GM21390 (cell line): ENCODE data around the gene TCERG1L.

ENCODE experiments used
- ATAC-seq: cut with Tn5 transposase; IDR thresholded peaks from one replicate; pipeline ENCODE4 v1.9.1; 2021; ENCODE audit not compliant: unreplicated experiment

Gene TCERG1L

DNA sequence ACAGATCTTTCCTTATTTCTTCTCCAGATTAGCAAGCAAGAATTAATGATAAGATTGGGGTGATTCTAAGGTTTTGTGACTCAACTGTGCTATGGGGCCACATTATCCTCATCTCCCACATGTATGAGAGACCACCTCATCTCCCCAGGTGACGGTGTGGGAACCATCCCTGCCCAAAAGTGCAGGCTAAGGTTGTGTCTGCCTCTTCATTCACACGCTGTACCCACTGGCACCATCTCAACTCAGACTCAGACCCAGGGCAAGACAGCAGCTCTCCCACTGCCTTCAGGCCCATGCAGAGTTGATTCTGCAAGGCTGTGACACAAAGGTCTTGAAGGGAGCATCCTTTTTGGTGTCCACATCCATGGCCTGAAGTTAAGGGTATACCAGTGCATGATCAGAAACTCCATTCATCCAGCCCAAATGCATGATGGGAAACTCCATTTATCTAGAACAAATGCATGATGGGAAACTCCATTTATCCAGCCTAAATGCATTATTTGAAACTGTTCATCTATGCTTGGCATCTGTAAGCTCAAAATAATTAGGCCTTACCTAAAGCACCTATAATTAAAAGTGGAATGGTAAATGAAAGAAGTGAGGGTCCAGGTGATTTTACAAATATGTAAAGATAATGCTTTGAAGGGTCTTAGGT, 99.4 kb downstream of the TCERG1L start:
- no peak for ATAC-seq

DNA sequence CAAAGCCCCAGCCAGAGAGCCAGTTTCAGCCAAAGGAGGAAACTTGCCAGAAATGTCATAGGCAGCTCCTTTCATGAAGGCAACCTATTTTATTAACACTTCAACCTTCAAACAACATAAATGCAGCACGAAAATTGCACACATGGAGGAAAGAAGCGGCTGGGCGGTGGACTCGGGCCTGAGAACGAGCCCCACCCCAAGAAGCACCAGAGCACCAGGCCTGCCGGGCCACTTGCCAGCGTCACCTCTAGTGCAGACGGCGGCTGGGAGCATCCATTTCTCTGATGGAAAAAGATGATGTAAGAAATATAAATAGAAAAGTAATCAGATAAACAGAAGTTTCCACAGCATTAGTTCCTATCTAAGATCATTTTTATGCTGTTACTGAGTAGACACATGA, 100.0 kb downstream of the TCERG1L start:
- no peak for ATAC-seq

DNA sequence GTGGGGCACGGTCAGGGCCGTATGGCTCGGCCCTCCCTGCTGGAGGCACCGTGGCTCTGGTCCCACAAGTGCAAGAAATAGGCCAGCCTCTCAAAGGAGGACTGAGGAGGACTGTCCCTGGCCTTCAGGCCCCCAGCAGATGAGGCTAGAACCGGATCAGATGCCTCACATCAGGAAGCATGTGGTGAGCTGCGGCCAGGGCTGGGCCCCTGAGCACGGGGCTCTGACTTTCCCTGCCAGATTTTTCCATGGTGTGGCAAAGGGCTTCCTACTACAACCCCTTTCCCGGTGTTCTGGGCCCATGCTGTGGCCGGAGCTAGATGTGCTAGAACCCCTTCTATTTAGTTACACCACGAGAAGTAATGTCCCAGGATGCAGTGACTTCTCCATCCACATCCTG, 100.4 kb downstream of the TCERG1L start:
- no peak for ATAC-seq

DNA sequence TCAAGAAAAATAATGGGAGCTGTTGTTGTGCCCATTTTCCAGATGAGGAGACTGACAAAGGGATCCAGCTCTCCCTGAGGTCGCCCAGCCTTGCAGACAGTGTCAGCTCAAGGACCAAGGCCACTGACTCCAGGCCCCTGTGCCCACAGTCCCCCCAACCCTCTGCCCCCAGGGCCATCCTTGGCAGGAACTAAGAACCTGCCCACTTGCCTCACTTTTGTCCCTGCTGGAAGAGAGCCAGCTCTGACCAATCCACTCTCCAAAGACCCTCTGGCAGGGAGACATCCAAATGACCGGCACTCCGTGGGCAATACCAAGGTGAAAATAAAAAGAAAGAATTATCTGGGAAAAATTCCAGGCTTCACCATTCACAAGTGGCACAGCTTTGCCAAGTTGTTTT, 101.3 kb downstream of the TCERG1L start:
- ATAC-seq = no peak

DNA sequence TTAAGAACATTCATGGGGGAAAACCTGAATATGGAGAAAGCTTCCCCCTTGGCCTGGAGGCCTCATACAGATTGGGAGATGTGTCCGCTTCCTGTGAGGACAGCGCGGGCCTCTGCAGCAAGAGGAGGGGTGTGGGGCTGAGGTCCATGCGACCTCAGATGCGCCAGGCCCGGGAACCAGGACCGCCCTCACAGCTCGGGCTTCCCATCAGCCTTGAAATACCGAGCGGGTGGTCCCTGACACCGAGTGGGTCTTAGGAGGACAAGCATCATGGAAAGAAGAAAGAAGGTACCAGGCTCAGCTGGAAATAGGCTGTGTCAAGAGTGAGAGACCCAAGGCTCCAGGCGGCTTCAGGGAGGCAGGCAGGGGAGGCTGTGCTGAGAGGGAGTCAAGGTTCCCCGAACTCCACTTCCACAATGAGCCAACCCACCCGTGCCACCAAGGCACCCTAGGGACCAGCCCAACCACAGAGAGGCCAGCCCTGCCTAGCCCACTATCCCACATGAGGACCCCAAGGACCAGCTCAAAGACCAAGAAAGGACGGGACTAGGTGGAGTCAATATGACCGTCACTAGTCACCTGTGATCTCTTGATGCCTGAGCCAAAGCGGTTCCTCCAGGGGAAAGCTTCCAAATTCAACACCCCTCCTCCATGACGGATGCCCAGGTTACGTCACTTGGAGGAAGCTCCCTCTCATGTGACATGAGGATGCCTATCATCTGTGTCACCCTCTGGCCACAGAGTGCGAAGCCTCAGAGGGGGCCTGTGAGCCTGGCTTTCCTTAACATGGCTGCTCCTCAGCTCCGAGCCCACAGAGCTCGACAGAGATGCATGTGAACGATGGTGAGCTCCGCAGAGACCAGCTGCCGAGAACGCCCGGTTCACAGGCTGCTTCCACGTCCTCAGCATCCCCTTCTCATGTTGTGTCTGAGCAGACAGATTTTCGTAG, 103.7 kb downstream of the TCERG1L start:
- no peak for ATAC-seq

DNA sequence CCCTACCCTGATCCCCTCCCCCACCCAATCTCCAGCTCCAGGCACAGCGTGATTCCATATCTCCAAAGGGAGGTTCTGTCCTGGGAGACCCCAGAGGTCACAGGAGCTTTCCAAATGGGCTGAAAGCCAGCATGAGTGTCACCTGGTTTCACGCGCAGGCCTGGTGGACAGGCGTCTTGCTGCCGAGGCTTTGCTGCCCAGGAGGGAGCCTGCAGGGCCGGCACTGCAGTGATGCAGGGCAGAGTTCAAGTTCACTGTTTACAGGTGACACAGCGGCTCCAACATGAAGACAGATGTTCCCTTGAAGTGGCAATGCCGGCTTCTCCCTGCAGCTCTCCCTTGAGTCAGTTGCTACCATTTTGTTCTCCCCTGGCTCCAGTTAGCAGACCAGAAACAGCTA, 104.3 kb downstream of the TCERG1L start:
- ATAC-seq = no peak

DNA sequence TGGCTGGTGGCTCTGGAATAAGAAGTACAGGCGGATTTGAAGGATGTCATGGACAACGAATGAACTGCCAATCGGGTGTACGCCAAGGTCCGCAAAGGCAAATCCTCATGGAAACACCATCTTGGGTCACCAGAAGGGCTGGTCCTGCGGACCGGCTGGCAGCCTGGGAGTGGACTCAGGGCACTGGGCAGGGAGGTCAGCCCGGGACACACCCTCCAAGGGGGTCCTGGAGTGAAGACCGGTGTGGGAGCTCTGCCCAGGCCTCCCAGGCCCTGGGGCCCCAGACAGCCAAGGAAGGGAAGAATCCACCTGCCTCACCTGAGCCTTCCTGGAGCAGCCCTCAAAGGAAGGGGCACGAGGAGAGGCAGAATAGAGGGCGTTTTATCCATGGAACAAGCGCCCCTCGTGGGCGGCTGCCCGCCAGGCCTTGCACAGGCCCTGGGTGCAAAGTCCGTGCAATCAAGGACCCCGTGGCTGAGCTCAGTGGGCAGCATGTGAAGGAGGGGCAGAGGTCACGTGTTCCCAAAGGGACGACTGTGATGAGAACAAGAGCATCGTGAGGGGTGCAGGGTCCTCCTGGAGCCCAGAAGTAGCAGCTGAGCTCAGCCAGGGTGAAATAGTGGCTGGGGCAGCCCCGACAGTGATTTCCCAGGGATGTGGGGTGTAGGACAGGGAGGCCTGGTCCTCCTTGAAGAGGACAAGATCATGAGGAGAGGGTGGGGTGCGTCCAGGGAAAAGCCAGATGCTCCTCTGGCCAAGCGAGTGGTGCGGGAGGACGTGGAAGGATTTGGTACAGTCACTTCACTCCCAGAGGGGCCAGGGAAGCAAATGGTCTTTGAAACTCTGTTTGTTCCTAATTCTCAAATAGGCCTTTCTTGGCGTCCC, 105.2 kb downstream of the TCERG1L start:
- ATAC-seq = no peak

DNA sequence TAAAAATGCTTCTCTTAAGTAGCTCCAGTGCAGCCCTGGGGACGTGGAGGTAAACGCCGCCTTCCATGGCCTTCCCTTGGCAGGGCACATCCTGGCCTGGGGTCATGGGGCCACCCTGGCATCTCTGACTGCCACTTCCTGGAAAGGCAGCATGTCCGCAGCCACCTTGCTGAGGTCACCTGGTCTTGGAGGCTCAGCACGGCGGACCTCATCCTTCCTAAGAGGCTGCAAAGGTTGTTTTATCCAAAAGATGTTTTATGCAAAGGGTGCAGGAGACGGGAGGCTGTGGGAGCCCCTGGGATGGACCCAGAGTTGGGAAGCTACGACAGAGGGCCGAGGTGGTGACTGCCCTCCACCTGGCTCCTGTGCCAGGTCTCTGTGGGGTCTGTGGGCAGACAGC, 106.0 kb downstream of the TCERG1L start:
- ATAC-seq = no peak

DNA sequence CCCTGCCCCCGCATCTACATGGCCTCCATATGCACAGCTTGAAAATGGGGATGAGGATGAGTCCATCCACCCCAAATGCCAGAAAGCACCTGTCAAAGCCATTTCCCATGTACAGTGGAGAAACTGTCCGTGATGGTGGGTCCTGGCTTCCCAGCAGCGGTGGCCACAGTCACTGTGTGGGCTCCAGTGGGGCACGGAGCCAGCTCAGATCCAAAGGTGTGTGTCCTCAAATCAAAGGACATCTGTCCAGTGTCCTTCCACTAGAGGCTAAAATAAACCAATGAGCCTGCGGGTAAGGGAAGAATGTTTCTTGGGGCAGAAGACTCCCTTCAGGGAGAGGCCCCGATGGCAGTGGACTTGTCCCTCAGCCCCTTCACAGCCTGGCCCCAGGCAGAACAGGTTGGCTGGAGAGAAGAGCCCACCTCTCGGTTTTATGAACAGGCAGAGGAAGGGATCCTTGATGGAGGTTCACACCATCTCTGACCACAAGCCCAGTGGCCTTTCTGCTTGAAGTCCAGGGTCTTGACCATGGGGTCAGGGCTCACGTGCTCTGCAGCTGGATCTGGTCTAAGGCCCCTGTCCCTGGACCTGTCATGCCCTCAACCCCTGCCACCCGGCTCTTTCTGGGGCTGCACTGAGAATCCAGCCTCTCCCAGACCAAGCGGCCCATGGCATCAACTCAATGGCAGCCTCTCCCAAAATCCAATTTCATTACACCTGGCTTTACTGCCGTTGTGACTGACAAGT, 106.9 kb downstream of the TCERG1L start:
- ATAC-seq = no peak

DNA sequence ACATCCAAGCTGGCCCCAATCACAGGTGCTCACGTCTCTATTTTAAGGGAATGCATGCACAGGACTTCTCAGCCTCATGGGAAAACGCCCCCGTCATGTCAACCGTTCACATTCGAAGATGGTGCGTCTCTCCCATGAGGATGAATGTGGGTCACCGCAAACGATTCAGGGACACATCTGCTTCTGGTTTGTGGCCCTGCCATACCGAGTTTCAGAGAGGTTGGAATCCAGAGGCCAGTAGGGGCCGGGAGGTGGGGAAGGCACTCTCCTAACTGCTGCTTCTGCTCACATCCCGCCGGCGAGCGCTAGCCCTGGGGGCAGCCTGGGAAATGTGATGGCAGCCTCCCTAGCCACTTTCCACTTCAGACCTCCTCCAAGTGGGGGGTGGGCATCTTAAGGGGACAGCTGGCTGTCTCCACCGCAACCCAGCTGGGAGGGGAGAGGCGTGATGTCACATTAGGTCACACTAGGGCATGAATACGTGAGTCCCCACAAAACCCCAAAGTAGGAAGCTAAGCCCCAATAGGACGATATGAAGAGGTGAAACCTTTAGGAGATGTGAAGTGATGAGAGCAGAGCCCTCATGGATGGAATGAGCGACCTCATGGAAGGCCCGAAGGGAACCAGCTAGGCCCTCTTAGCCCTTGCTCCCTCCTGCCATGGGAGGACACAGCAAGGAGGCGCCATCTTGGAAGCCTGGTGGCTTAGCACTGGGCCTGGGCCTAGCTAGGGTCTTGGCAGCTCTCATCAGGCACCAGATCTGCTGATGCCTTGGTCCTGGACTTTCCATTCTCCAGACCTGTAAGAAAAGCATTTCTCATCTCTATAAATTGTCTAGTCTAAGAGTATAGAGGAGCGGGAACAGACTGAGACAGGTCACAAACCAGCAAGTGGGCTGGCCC, 107.8 kb downstream of the TCERG1L start:
- ATAC-seq = no peak

DNA sequence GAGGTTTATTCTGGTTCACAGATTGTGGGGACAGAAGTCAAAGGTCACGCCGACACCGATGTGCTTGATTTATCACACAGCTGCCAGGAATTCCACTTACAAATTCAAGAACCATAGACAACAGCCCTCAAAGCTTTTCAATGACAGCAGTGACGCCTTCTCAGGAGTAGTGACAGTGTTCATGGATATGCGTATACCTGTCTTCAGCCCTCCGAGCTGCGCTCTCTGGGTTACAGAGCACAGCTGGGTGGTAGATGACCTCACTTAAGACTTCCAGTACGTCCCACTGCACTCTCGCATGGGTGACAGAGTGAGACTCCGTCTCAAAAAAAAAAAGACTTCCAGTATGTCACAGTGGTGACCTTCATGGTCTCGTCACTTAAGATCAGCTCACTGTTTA, 108.5 kb downstream of the TCERG1L start:
- ATAC-seq = no peak

DNA sequence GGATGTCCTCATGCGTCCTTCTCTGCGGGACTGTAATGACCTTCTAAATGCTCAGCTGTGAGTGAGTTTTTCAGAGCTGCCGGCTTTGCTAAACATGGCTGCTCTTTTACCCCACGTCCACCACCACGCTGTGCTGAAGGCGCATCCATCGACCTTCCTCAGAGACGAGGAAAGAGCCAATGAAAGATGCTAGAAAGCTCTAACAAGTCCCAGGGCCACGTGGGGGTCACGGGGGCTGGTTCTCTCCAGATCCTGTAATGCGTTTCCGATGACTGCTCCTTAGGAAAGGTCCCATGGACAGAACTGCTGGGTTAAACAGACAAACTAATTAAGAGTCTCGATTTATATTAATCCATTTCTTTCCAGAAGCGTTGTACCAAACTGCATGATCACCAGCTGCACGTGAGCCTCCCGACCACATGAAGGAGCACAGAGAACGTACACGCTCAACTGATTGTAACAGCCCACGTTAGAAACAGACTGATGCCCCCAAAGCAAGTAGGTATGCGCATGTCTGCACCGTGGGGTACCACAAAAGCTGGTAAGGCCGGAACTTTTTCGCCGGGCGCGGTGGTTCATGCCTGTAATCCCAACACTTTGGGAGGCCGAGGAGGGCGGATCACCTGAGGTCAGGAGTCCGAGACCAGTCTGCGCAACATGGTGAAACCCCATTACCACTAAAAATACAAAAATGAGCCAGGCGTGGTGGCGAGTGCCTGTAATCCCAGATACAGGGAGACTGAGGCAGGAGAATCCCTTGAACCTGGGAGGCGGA, 109.6 kb downstream of the TCERG1L start:
- no peak for ATAC-seq

DNA sequence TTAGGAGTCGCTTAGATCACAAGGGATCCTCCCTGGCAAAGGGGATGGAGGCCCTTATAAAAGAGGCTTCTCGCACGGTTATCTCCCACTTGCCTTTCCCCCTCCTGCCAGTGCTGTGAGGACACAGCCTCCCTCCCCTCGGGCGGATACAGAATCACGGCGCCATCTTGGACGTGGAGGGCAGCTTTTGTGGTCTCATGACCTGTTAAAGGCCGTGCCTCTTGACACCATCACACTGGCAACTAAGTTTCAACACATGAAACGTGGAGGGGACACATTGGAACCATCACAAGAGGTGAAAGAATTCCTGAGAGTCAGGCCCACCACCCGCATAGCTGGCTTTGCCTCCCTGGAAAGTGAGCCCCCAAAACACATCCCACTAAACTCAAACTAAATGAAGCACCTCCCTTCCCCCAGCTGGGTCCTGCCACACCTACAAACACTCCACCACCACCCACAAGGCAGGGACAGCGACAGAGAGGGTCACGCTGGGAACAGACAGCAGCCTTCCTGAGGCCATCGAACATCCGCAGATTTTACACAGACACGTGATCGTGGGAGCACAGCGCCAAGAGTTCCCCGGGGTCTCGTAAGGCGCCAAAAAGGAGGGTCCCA, 110.6 kb downstream of the TCERG1L start:
- ATAC-seq = no peak

DNA sequence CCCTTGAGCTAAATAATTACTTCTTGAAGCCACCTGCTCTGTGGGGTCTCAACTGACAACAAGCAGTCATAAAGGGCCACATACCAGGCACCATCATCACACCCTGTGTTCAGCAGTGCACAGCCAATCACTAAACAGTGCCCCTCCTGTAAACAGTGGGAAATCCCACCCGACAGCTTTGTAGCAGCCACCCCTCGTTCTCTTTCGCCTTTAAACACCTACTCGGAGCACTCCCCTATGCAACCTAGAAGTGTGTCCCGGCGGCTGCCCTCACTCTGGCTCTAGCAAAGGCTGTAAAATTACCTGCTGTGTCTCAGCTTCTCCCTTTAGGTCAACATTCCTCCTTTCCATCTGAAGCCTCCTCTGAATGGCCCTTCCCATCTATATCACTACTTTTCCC, 111.9 kb downstream of the TCERG1L start:
- no peak for ATAC-seq

DNA sequence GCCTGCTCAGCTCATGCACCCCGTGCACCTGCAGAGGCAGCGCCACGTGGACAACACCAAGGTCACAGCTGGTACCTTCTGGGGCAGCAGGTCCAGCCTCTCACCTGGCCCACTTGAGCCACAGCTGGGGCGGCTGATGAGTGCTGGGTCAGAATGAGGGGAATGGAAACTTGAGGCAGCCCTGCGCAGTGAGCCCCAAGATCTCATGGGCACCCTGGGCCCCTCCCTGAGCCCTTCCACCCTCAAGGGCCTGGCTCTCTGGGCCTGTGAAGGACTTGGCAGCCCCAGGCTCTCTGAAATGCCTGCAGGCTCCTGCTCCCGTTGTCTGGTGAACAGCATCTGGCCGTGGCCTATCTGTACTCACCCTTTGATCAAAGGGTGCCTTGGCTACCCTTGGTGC, 112.7 kb downstream of the TCERG1L start:
- ATAC-seq = no peak

DNA sequence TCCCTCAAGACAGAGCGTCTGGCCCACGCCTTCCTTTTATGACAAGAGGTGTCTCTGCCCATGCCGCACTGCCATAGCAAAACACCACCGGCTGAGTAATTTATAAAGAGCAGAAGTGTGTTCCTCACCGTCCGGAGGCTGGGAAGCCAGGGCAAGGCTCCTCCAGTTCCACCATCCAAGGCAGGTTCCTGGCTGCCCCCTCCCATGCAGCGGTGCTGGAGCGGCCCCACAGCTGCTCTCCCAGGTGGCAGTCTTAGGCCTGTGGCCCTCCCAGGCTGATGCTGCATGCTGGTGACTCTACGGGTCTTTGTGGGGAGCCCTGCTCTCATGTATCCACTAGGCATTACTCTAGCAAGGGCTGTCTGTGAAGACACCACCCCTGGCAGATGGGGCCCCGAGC, 113.1 kb downstream of the TCERG1L start:
- ATAC-seq = no peak

DNA sequence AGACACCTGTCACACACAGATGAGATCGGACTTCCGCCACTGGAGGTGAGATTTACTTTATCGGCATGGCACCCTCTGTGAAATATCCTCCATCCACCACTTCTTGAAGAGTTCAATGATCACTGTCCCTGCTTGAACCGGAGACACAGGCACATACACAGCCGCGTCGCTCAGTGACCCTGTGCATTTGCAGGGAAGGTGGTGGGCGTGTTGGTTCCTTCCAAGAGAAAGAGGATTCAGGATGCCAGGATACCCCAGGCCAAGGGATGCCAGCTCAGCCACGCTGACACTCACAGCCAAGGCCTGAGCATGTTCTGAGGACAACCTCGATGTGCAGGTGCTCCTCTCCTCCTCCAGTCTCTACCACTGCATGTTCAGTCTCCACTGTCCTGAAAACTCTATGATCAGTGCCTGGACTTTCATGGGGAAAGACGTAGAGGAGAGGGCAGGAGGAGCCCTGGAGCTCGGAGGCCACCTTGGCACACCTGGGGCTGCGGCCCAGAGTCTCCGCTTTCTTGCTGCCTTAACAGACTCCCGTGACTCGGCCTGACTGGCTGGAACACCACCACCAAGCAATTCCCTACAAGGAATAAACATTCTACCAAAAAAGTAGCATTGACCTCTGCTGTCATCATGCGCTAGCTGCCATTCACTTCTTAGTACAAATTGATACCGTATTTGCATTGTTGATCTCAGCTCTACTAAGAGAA, 115.2 kb downstream of the TCERG1L start:
- ATAC-seq = no peak
